GM12878 (cell line): ENCODE measurements around the gene LRP5. TPM values are rescaled to one million over a fixed set of nuclear protein-coding genes. Genes with fewer than 3 reads are reported as not detected.

Experiments
- ATAC-seq: fragments of 200-7000 bp; cut with Tn5 transposase; 3 replicates; pipeline ENCODE4 v1.9.1; 2020; ENCODE audit warnings: mild to moderate bottlenecking, moderate library complexity
- BruUV-seq: library from RNA; stranded (reverse); fragments of 400-500 nt; replicated peaks from 2 replicates; lab custom pipeline; 2021; lab: Mats Ljungman, UMichigan
- CTCF ChIA-PET: fragments of 300-600 bp; sonication (Branson Sonifier 250); formaldehyde crosslinking; extraction: SDS; loops from one replicate; lab custom pipeline; 2021; ENCODE audit warnings: inconsistent platforms; lab: Yijun Ruan, JAX
- POLR2A ChIA-PET: fragments of 350-600 bp; formaldehyde crosslinking; extraction: SDS; loops from one replicate; lab custom pipeline; 2021; ENCODE audit warnings: inconsistent platforms; lab: Charles Lee
- RAD21 ChIA-PET: fragments of 300-600 bp; sonication (Branson Sonifier 250); formaldehyde crosslinking; loops from one replicate; lab custom pipeline; 2023; ENCODE audit warnings: antibody characterized with exemption; ENCODE audit not compliant: unreplicated experiment; lab: Charles Lee
- SMC1A ChIA-PET: fragments of 300-600 bp; sonication (Branson Sonifier 250); formaldehyde crosslinking; loops from one replicate; lab custom pipeline; 2023; ENCODE audit not compliant: unreplicated experiment, uncharacterized antibody; lab: Charles Lee
- DNase-seq: peaks from one replicate; pipeline ENCODE4 v3.0.0-alpha.2; 2011; ENCODE audit warnings: low read depth, low spot score
- FAIRE-seq: peaks from 3 replicates; lab custom pipeline; 2011; peaks lifted over from hg19 to GRCh38; lab: Jason Lieb, UNC
- H2AFZ ChIP-seq: 2 replicates; pipeline ENCODE4 v1.6.0; 2011; ENCODE audit warnings: low read depth, low read length, control low read depth; ENCODE audit not compliant: control insufficient read depth
- H3K27ac ChIP-seq: 2 replicates; pipeline ENCODE4 v1.5.1; 2011; ENCODE audit warnings: control low read depth; ENCODE audit not compliant: control insufficient read depth, insufficient read depth
- H3K27me3 ChIP-seq, 2 experiments: replicated peaks in 1 of 2; 2 replicates each; pipeline versions ENCODE4 v1.6.0 to v1.6.1; 2011; ENCODE audit warnings: low read length in 1 of 2; ENCODE audit not compliant: control insufficient read depth in 2 of 2, insufficient read depth in 2 of 2
- H3K36me3 ChIP-seq, 2 experiments: 2 replicates each; pipeline ENCODE4 v1.5.1; 2011; ENCODE audit warnings: low read length in 1 of 2; ENCODE audit not compliant: control insufficient read depth in 2 of 2, insufficient read depth in 2 of 2
- H3K4me1 ChIP-seq: 2 replicates; pipeline ENCODE4 v1.6.1; 2011; ENCODE audit warnings: mild to moderate bottlenecking, low read length, moderate library complexity, mixed read lengths; ENCODE audit not compliant: control insufficient read depth, insufficient read depth
- H3K4me2 ChIP-seq: 2 replicates; pipeline ENCODE4 v1.6.0; 2011; ENCODE audit warnings: control low read depth; ENCODE audit not compliant: control insufficient read depth, insufficient read depth
- H3K4me3 ChIP-seq: fragments of 200-600 bp; sonication (generic); 2 replicates; pipeline ENCODE4 v1.5.1; 2016
- H3K79me2 ChIP-seq: 2 replicates; pipeline ENCODE4 v1.6.0; 2011; ENCODE audit warnings: low read length; ENCODE audit not compliant: control insufficient read depth, insufficient read depth
- H3K9ac ChIP-seq: 2 replicates; pipeline ENCODE4 v1.8.0; 2011; ENCODE audit warnings: low read length, control low read depth, mixed read lengths; ENCODE audit not compliant: control insufficient read depth, insufficient read depth
- H3K9me3 ChIP-seq: replicated peaks from 3 replicates; pipeline ENCODE4 v1.5.1; 2011; ENCODE audit warnings: mild to moderate bottlenecking, low read length; ENCODE audit not compliant: control insufficient read depth, insufficient read depth
- H4K20me1 ChIP-seq: 2 replicates; pipeline ENCODE4 v1.6.0; 2011; ENCODE audit not compliant: control insufficient read depth, insufficient read depth
- BMI1 ChIP-seq: fragments of 450-650 bp; IDR thresholded peaks from 2 replicates; pipeline ENCODE4 v1.6.1; 2016; ENCODE audit warnings: mild to moderate bottlenecking, moderate library complexity, borderline replicate concordance
- CEBPZ ChIP-seq: fragments of 150-350 bp; IDR thresholded peaks from 2 replicates; pipeline ENCODE4 v1.6.1; 2016; ENCODE audit warnings: low read depth, low read length
- GABPA ChIP-seq: IDR thresholded peaks from 2 replicates; pipeline ENCODE4 v1.6.1; 2014; ENCODE audit warnings: antibody characterized with exemption, low read depth, mild to moderate bottlenecking, inconsistent platforms
- GATAD2B ChIP-seq: fragments of 450-650 bp; conservative IDR thresholded peaks from 2 replicates; pipeline ENCODE4 v1.6.1; 2017; ENCODE audit warnings: low read depth, mild to moderate bottlenecking, moderate library complexity
- HDAC6 ChIP-seq: fragments of 200-600 bp; sonication (generic); IDR thresholded peaks from one replicate; pipeline ENCODE4 v1.8.0; 2017; ENCODE audit warnings: antibody characterized with exemption; ENCODE audit not compliant: unreplicated experiment
- KLF5 ChIP-seq: fragments of 450-650 bp; IDR thresholded peaks from 2 replicates; pipeline ENCODE4 v1.6.1; 2014; ENCODE audit warnings: mild to moderate bottlenecking; ENCODE audit not compliant: partially characterized antibody
- NFXL1 ChIP-seq: fragments of 450-650 bp; IDR thresholded peaks from 2 replicates; pipeline ENCODE4 v1.6.1; 2017; ENCODE audit warnings: antibody characterized with exemption, mild to moderate bottlenecking, borderline replicate concordance
- SUPT20H ChIP-seq: IDR thresholded peaks from 2 replicates; pipeline ENCODE4 v1.6.1; 2011; ENCODE audit warnings: low read depth, mild to moderate bottlenecking, low read length, moderate library complexity, borderline replicate concordance; ENCODE audit not compliant: control insufficient read depth
- SUZ12 ChIP-seq: fragments of 200-600 bp; sonication (generic); IDR thresholded peaks from one replicate; pipeline ENCODE4 v1.6.1; 2018; ENCODE audit warnings: antibody characterized with exemption, mild to moderate bottlenecking; ENCODE audit not compliant: unreplicated experiment
- WRNIP1 ChIP-seq: IDR thresholded peaks from 2 replicates; pipeline ENCODE4 v1.6.1; 2011; ENCODE audit warnings: low read depth, low read length, improper control_type of control experiment, borderline replicate concordance
- ZNF217 ChIP-seq: fragments of 450-650 bp; IDR thresholded peaks from 2 replicates; pipeline ENCODE4 v1.6.1; 2017; ENCODE audit warnings: antibody characterized with exemption, mild to moderate bottlenecking
- ZNF384 ChIP-seq: IDR thresholded peaks from 2 replicates; pipeline ENCODE4 v1.6.1; 2012; ENCODE audit warnings: low read depth, mild to moderate bottlenecking, low read length, improper control_type of control experiment, borderline replicate concordance
- WGBS: methylation state at CpG from one replicate; pipeline ENCODE4 v1.1.6; 2016; ENCODE audit warnings: low lambda C conversion rate; ENCODE audit not compliant: insufficient replicate concordance, insufficient coverage; ENCODE audit errors: missing lambda C conversion rate; 5-methylcytosine and 5-hydroxymethylcytosine counted together
- in situ Hi-C: fragments of 300-500 bp; cut with MboI; formaldehyde crosslinking; loops from 9 replicates; pipeline ENCODE4 v1.14.3; 2018; ENCODE audit warnings: mixed read lengths
- intact Hi-C: fragments of 100-400 bp; cut with micrococcal nuclease; formaldehyde crosslinking; loops from one replicate; pipeline ENCODE4 v1.14.2; 2022; ENCODE audit not compliant: unreplicated experiment
- polyA plus RNA-seq, 11 experiments: library from polyadenylated mRNA; depleted of rRNA in 4 of 11; unstranded in 6 of 11; stranded (reverse) in 5 of 11; fragments of >200 nt; fragmentation: Nextera tagmentation in 4 of 11; fragmentation: Illumina TruSeq in 1 of 11; extraction: Ambion mirVana in 4 of 11; extraction: Trizol in 1 of 11; gene quantifications; 1 replicate in 1 of 11; 2 replicates in 10 of 11; pipeline versions ENCODE4 v1.2.1 to v1.2.3, GENCODE V29; 2011 to 2016; ENCODE audit warnings: inconsistent platforms in 2 of 11, missing spikeins in 2 of 11, low read depth in 1 of 11
- total RNA-seq, 4 experiments: library from RNA; depleted of rRNA in 3 of 4; stranded (reverse); fragments of >200 nt in 3 of 4; fragmentation: Illumina TruSeq in 1 of 4; extraction: Trizol in 1 of 4; gene quantifications; 2 replicates each; pipeline versions ENCODE4 v1.2.1 to v1.2.3, GENCODE V29; 2013 to 2021

Gene LRP5
- total and polyA plus RNA-seq, 10 of the 15 experiments (the other 5 are each of a cell fraction or from before 2014, with no cell fraction given), result 0.37 to 34.0 (median 6.6) TPM

- no peaks in the 10 kb centered on the region for H3K27me3 ChIP-seq
- H3K9ac ChIP-seq, result no peak overlapping the region
- H3K9me3 ChIP-seq, result no peaks in the 10 kb centered on the region
- no TSS peak for BruUV-seq
- no peaks in the 10 kb centered on the region for H3K4me1 ChIP-seq
- no peaks in the 10 kb centered on the region; a peak in 3 of 4 replicates for H3K36me3 ChIP-seq
- ChIA-PET CTCF (no interaction called here), SMC1A (no interaction called here), RAD21 (no interaction called here), POLR2A (no interaction called here)
- ATAC-seq, result no peak
- no peaks in the 10 kb centered on the region for H4K20me1 ChIP-seq
- H3K27ac ChIP-seq, result no peak overlapping the region
- H3K79me2 ChIP-seq, result no peaks in the 10 kb centered on the region
- intact Hi-C loops, result no loop called here
- no peak for DNase-seq
- no peak for FAIRE-seq
- no peak overlapping the region for H2AFZ ChIP-seq
- TF ChIP-seq GATAD2B (no peak), KLF5 (peak; percentile 97)
- in situ Hi-C loops, result no loop called here
- WGBS, result 78% methylated on average over 4 of the region's 4 CpGs
- H3K4me2 ChIP-seq, result no peak overlapping the region
- no peak overlapping the region for H3K4me3 ChIP-seq
Measured at GRCh38 chr11:68352591-68352990, 40.2 kb downstream of the LRP5 start.

GRCh38 chr11:68353118-68353517, 40.7 kb downstream of the LRP5 start:
- Histone ChIP-seq H3K4me3 (no peak overlapping the region), H3K27me3 (no peaks in the 10 kb centered on the region), H3K79me2 (no peaks in the 10 kb centered on the region), H3K9ac (no peak overlapping the region), H2AFZ (no peak overlapping the region), H3K4me2 (no peak overlapping the region), H3K36me3 (no peaks in the 10 kb centered on the region; a peak in 3 of 4 replicates), H3K27ac (no peak overlapping the region), H4K20me1 (no peaks in the 10 kb centered on the region), H3K4me1 (no peaks in the 10 kb centered on the region), H3K9me3 (no peaks in the 10 kb centered on the region)
- ChIA-PET POLR2A (no interaction called here), SMC1A (no interaction called here), RAD21 (no interaction called here), CTCF (no interaction called here)
- ATAC-seq (no peak), DNase-seq (no peak), FAIRE-seq (no peak)
- 79% methylated on average over 7 of the region's 7 CpGs for WGBS
- in situ Hi-C loops, result no loop called here
- no TSS peak for BruUV-seq
- intact Hi-C loops, result no loop called here
- TF ChIP-seq SUPT20H (no peak), GATAD2B (no peak), WRNIP1 (no peak), SUZ12 (no peak), ZNF217 (no peak), GABPA (no peak), ZNF384 (no peak), BMI1 (no peak), HDAC6 (no peak), NFXL1 (no peak), CEBPZ (no peak)
